NCI-H345 treated with DMSO at 0.1 percent for 48 hours (cell line): ENCODE results near the gene PLOD2.

Experiments used
- DNase-seq: peaks from one replicate; lab custom pipeline; 2025; ENCODE audit not compliant: unreplicated experiment; lab: John Stamatoyannopoulos, UW

The PLOD2 gene

GRCh38 chr3:146101538-146101937, 59.4 kb downstream of the PLOD2 start:
- DNase-seq = no peak

GRCh38 chr3:146100825-146101444, 60.0 kb downstream of the PLOD2 start:
- no peak for DNase-seq

DNA sequence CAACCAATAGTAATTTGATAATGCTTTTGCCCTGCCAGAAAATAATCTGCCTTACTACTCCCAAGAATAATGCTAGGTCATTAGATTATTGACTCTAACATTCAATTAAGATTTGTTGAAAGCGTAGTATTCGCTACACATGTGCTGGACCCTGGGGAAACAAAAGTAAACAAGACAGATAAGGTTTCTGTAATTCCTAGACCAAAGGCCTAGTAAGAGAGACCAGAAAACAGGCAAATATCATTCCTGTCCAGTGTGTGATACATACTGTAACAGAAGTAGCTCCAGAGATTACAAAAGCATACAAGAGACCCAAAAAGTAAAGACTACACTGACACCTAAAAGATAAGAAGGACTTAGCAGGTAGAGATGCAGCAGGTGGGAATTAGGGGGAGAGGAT, 60.8 kb downstream of the PLOD2 start:
- DNase-seq = no peak

- no peak for DNase-seq
These were observed 61.7 kb downstream of the PLOD2 start for GRCh38 chr3:146099316-146099715.

DNA sequence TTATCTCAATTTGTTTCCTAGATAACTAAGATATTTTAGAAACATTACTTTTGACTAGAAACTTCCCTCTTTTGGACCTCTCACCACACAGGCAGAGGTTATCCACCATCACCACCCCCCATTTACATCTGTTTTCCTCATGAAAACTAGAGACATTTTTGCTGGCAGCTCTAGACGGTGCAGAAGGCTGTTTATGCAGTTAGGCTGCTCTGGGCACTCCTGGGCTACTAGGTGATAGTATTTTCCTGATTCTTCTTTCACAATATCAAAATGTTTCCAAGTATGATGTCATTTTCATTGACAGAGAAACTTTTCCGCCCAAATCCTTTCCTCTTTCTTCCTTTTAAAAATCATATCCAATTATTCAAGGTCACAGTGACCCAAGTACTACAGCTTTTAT, 67.1 kb downstream of the PLOD2 start:
- DNase-seq = no peak

DNA sequence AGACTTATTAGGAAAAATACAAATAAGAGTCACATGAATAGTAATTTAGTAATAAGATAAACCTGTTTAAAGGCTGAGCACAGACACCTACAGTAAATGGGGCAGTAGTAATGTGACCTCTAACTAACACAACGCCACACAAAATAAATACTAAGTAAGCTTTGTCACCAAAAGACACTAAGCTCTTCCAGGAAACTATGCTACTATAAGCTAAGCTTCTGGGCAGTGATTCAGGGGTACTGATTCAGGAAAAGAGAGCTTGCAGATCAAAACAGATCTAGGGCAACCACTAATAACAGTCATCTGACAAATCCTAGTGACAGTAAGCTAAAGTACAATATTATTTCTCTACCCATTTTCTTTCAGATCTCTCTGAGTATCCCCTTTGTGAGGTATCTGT, 68.8 kb downstream of the PLOD2 start:
- no peak for DNase-seq

GRCh38 chr3:146091397-146091796, 69.6 kb downstream of the PLOD2 start:
- DNase-seq = no peak

DNA sequence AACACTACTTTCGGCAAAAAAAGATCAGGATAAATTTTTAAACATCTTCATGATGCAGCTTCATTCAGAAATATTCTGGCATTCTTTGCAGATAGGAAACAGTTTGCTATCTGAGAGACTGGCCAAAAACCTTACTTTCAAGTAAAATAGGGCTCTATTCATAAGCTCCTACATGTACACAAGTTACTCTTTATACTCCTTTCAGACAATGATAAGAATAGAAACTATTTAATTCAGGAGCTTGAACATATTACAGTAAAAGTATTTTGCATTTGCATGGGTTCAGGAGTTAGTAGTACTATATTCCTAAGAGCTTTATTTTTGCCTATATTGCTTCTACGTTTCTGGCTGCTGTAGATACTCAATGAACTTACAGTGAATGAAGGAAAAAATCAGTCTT, 70.5 kb downstream of the PLOD2 start:
- no peak for DNase-seq

GRCh38 chr3:146088840-146089239, 72.1 kb downstream of the PLOD2 start:
- no peak for DNase-seq

DNA sequence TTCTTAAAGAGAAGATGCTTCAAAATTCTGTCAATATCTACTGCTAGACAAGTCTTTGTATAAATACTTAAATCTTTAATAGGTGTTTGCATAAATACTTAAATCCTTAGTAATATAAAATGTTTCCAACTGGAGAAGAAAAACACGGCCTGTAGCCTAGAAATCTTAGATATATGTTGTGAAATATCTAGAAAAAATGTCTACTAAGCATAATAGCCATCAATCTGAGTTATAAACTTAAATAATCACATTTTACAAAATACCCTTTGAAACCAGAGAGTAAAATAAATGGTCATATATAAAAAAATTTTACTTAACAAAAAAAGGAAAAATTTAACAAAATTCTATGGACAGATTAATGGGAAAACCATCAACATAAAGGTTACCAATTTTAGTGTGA, 73.9 kb downstream of the PLOD2 start:
- DNase-seq = no peak

- no peak for DNase-seq
These were observed 74.8 kb downstream of the PLOD2 start for GRCh38 chr3:146086211-146086610.

DNA sequence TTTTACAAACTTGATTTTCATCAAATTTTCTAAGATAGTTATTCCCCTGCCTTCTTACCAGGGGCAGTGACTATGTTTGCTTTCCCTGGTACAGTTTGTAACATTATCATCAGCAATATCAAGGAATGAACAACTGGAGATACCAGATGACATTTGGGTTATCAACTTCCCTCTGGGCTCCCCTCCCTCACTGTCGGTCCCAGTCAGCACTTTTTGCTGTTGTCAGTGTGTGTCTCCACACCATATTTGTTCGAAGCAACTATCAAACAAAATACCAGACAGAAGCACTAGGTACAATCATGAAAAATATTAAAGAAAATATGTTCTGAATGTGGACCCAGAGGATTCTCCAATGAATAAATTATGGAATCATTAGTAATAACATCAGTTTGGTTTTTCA, 75.3 kb downstream of the PLOD2 start:
- no peak for DNase-seq

GRCh38 chr3:146080578-146080977, 80.4 kb downstream of the PLOD2 start:
- DNase-seq = no peak

DNA sequence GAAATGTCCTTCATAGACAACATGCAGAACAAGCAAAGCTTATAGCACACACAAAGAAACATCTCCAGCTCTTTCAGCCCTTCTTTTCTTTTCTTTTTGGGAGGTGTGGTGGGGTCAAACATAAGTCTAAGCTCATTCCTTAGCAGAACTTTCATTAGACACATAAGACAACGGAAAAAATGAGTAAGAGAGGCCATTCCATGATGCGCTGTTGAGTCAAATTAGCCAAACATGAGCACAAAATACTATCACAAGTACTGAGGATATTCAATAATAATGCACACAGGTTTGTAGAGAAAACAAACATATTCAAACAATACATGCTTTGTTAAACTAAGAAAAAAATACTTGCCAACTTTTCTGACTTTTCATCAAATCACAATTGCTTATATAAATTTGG, 83.0 kb downstream of the PLOD2 start:
- no peak for DNase-seq

DNA sequence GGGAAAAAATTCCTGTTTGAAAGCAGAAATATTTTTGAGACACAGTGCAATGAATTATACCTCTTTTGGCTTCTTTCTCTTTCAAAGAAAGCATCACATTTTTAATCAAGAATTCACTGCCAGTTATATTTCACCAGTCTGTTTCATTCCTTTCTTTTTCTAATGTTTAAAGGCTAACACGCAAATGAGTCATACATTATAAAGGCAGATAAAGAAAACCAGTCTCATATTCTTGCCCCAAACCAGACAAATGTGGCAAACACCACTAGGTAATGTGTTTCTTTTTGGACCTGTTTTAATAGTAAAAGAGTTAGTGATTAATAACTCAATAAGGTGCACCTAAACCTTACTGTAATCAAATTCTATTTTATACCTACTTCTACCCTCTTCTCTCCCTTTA, 83.8 kb downstream of the PLOD2 start:
- DNase-seq = no peak

DNA sequence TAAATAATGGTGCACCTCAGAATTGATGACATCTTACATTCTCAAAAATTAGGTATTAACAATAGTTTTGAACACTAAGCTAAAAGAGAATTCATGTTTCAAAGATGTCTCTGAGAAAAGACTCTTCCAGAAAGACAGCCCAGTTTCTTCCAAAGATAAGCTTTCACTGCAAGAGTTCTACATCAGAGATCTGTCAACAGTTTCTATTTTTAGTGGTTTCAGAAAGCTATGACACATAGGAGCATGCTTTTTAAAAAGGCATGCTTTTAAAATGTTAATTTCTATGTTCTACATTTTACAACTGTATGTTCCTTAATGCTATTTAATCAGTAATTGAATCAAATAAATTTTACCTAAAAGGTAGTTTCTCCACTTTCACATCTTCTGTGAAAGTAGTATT, 88.2 kb downstream of the PLOD2 start:
- DNase-seq = no peak

- DNase-seq = no peak
These were observed 88.9 kb downstream of the PLOD2 start for GRCh38 chr3:146072061-146072460.

DNA sequence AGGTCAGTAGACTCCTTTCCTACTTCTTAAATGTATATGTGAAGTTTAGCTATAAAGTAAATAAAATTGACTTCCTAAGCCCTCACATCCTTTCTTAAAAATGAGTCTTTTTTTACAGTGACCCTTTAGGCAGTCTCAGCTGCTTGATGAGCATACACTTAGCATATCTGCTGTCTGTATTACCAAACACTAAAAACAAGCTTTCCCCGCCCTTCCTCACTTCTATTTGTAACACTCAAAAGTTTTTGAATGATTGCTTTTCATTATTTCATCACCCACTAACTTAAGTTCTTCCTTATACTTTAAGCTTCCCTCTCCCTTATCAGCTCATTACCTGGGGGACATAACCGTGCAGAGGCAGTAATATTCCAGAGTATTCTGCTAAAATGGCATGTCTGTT, 89.4 kb downstream of the PLOD2 start:
- DNase-seq = no peak

DNA sequence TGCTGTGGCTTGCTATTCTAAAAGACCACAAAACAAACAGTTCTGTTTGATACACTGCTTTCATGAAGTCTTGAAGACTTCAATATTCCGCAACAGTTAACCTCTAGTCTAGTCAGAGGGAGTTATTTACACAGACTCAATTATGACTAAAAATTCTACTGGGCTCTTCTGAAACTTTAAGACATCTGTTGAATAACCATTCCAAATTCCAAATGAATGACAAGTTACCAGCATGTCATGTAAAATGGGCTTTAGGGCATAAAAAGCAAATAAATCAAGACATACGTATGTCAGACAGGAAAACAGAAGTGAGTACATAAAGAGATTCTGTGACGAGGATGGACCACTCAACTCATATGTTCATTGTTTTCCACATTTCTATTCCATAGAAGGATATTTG, 93.9 kb downstream of the PLOD2 start:
- no peak for DNase-seq

DNA sequence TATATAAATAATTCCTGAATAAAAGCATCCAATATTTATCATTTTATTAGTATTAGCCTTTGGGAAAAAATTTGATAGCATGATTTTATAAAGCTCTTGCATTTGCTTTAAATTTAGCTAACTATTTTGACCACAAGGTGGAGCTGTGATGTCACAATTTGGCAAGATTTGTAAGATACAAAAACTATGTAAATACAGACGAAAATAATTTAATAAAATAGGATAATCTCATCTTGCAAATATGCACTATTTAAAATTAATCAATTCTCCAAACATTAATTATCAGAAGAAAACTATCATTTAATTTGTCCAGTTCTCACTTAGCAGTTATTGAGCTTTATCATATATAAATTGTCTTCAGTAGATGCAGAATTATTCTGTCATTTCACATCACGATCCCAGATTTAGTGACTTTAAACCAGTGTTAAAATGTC, 95.4 kb downstream of the PLOD2 start:
- peak; percentile 46 for DNase-seq

DNA sequence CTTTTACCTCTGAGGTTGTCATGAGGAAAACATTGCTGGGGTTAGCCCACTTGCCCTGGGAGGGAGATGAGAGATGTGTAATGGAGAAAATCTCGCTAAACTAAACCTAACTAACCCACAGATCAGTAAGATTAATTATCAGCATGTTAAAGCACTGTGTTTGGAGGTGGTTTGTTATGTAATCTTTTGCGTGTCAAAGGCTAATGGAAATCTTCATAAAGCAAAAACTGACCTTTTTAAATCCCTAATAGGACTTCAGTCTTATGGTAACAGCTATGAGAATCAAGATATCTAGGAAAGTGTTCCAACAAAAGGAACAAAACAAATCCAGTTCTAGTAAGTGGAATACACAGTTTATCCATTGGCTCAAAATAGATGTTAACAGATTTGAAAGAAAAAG, 102.7 kb downstream of the PLOD2 start:
- DNase-seq = no peak

- no peak for DNase-seq
These were observed 108.1 kb downstream of the PLOD2 start for GRCh38 chr3:146052791-146053310.

- no peak for DNase-seq
These were observed 108.8 kb downstream of the PLOD2 start for GRCh38 chr3:146052056-146052790.
